ENCODE results near the gene TTC7B.

TTC7B gene

GRCh38 chr14:90704738-90705392 is 111.4 kb downstream of the TTC7B start:
- TF ChIP-seq FOXP2 (optimal IDR thresholded peaks at IDR 0.05; ENCODE audit: borderline replicate concordance, extremely low read depth, extremely low read length, insufficient read depth) (no peak), REST (IDR thresholded peaks at IDR 0.05; ENCODE audit: insufficient read depth in 1 of 2, low read depth in 2 of 2, low read length in 2 of 2) (no peak), SIN3A (IDR thresholded peaks at IDR 0.05; ENCODE audit: borderline replicate concordance, insufficient read depth, low read length) (no peak), TAF1 (IDR thresholded peaks at IDR 0.05; ENCODE audit: borderline replicate concordance, insufficient read depth, low read length) (no peak), POLR2AphosphoS5 (IDR thresholded peaks at IDR 0.05; ENCODE audit: low read depth, low read length) (no peak)

DNA sequence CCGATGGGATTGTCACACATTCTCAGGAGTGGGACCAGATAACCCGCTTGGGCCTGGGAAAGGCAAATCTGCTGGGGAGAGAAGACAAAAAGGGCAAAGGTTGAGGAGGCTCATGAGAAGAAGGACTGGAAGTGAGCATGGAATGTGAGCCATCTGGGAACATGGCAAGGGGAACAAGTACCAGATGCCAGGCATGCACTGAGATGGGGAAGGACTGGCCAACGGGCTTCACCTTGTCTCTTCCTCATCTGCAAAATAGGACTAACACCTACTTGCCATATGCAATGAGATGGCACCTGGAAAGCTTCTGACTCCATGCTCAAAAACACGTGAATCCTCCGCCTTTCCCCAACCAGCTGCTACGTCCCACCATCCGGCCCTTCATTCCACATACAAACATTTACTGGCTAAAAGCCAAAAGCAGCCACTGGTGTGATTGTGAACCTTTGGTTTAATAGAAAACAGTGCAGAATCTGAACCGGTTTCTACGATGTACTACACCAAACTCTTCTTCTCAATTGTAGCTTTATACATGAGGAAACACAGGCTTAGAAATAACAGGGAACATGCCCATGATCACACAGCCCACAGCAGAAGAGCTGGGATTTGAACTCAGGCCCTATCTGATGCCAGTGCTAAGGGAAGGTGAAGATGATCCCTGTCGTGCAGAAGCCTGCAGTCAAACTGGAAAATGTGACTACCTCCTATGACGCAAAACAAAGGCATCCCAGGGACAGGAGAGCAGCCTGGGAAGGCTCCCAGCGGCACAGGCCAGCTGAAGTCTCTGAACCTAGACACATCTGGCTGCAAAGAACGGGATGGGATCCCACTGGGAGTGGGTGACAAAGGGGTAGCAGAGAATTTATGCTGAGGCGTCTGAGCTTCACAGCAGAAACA is 112.1 kb downstream of the TTC7B start:
- TF ChIP-seq FOXP2 (optimal IDR thresholded peaks at IDR 0.05; ENCODE audit: borderline replicate concordance, extremely low read depth, extremely low read length, insufficient read depth) (no peak), SIN3A (IDR thresholded peaks at IDR 0.05; ENCODE audit: borderline replicate concordance, insufficient read depth, low read length) (no peak), POLR2AphosphoS5 (IDR thresholded peaks at IDR 0.05; ENCODE audit: low read depth, low read length) (no peak), REST (IDR thresholded peaks at IDR 0.05; ENCODE audit: insufficient read depth in 1 of 2, low read depth in 2 of 2, low read length in 2 of 2) (no peak), TAF1 (IDR thresholded peaks at IDR 0.05; ENCODE audit: borderline replicate concordance, insufficient read depth, low read length) (no peak)

DNA sequence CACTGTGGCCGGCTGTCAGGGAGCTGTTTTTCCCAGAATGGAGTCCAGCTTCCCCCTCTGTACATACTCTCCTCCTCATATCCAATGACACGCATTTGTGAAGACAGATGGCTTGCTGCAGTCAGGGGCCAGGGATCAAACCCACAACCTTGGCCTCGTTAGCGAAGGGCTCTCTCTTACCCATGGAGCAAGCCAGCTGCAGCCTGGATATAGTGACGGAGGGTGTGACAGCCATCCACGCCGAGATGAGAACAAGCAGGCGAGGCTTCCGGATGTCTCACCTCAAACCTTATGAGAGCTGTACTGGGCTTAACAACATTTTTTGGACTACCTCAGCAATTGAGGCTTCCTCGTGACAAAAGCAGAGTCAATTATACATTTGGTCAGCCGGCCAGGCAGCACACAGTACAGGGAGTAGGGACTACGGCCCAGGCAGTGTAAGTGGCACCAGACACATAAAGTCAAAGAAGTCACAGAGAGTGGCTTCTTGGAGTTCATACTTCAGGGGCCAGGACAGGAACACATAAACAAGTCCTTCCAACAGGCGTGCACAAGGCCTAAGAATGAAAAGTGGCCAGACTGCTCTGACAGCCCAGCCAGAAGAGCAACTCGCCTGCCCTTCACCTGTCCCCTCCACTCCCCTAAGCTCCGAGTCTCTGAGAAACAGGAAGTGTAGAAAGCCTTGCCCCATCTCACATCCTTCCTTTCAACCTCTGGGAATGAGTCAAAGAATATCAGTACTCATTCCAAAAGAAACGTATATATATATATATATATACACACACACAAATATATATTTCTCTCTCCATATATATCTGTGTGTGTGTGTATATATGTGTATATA is 115.1 kb downstream of the TTC7B start:
- TF ChIP-seq TAF1 (IDR thresholded peaks at IDR 0.05; ENCODE audit: borderline replicate concordance, insufficient read depth, low read length) (no peak), REST (IDR thresholded peaks at IDR 0.05; ENCODE audit: insufficient read depth in 1 of 2, low read depth in 2 of 2, low read length in 2 of 2) (no peak), POLR2AphosphoS5 (IDR thresholded peaks at IDR 0.05; ENCODE audit: low read depth, low read length) (no peak), SIN3A (IDR thresholded peaks at IDR 0.05; ENCODE audit: borderline replicate concordance, insufficient read depth, low read length) (no peak), FOXP2 (optimal IDR thresholded peaks at IDR 0.05; ENCODE audit: borderline replicate concordance, extremely low read depth, extremely low read length, insufficient read depth) (no peak)

DNA sequence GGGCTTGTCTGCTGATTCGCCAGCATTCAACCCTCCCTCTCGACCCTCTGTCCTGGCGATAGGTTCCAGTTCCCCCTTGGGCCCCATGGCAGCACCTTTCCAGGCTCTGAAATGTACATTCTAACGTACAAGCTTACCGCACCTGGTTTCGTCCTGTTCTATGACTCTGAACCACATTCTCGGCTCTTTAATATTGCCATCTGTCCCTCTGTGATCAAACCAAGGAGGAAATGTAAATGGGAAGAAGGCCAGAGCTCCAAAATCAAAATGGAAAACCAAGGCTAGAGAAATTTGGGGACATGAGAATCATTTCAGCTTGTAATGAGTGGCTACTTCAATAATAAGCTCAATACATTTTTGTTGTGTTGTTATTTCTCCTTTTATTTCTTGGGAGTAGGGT is 117.2 kb downstream of the TTC7B start:
- no peak for TF ChIP-seq REST (IDR thresholded peaks at IDR 0.05; ENCODE audit: insufficient read depth in 1 of 2, low read depth in 2 of 2, low read length in 2 of 2)
- TF ChIP-seq TAF1 (IDR thresholded peaks at IDR 0.05; ENCODE audit: borderline replicate concordance, insufficient read depth, low read length) = no peak
- no peak for TF ChIP-seq FOXP2 (optimal IDR thresholded peaks at IDR 0.05; ENCODE audit: borderline replicate concordance, extremely low read depth, extremely low read length, insufficient read depth)
- TF ChIP-seq SIN3A (IDR thresholded peaks at IDR 0.05; ENCODE audit: borderline replicate concordance, insufficient read depth, low read length) = no peak
- TF ChIP-seq POLR2AphosphoS5 (IDR thresholded peaks at IDR 0.05; ENCODE audit: low read depth, low read length) = no peak
